GM21528 (cell line): Measurements from ENCODE around the gene VAV2.
"Not testable (repeated sequence)": the region's sequence is repeated elsewhere in the genome, so short reads cannot be mapped to it uniquely, and the experiment has no call there.

Experiments
- ATAC-seq: cut with Tn5 transposase; IDR thresholded peaks from one replicate; pipeline ENCODE4 v1.9.1; 2021; ENCODE audit warnings: mild to moderate bottlenecking, moderate library complexity; ENCODE audit not compliant: unreplicated experiment, low FRiP score

VAV2 gene

GRCh38 chr9:133942206-133942975 lies 49.7 kb downstream of the VAV2 start:
- ATAC-seq = no peak

- ATAC-seq = no peak
Observed at GRCh38 chr9:133939845-133940244, 52.3 kb downstream of the VAV2 start.

GRCh38 chr9:133939171-133939785 lies 52.8 kb downstream of the VAV2 start:
- ATAC-seq = no peak

DNA sequence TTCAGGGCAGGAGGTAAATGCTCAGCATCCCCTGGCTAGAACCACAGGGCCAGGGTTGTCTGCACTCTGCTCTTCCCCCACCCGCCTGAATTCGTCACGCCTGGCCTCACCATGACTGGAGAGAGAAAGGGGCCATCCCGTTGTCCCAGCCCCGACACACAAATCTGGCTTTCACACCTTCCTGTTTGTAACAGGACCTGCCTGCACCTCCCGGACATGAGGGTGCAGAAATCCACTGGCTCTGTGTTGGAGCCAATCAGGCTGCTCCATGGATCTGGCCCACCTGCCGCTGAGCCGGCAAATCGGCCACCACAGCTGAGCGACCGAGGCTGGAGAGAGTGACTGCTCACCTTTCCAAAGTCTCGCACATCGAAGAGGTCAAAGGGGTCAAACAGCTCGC lies 53.4 kb downstream of the VAV2 start:
- no peak for ATAC-seq

- ATAC-seq = no peak
Observed at GRCh38 chr9:133938086-133938485, 54.0 kb downstream of the VAV2 start.

GRCh38 chr9:133937120-133937519 lies 55.0 kb downstream of the VAV2 start:
- no peak for ATAC-seq

DNA sequence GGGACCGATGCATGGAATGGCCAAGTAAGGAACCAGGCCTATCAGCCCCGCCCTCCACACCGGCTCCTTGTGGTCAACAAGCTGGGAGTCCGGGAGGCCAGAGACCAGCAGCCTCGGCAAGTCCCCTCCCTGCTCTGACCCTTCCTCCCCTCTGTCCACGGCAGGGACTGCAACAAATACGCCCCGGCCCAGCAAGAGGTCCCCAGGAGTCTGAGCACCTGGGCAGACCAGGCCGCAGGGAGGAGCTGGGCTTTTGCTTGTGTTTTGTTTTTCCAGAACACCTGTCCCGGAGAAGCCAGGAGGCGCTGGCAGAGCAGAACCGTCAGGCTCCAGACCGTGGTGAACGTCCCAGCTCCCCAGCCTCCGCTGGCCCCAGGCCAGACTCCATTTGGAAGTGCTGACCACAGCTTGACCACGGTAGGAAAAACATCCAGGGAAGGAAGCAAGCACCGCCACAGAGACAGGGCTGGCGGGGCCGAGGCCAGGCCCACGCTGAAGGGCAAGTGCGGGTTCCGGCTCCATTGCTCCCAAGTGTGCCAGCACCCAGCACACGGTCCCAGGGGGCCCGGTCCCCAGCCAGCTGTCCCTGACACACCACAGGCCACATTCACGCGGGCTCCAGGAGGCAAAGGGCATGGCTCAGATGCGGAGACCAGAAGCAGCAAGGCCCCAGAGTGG lies 56.7 kb downstream of the VAV2 start:
- no peak for ATAC-seq

DNA sequence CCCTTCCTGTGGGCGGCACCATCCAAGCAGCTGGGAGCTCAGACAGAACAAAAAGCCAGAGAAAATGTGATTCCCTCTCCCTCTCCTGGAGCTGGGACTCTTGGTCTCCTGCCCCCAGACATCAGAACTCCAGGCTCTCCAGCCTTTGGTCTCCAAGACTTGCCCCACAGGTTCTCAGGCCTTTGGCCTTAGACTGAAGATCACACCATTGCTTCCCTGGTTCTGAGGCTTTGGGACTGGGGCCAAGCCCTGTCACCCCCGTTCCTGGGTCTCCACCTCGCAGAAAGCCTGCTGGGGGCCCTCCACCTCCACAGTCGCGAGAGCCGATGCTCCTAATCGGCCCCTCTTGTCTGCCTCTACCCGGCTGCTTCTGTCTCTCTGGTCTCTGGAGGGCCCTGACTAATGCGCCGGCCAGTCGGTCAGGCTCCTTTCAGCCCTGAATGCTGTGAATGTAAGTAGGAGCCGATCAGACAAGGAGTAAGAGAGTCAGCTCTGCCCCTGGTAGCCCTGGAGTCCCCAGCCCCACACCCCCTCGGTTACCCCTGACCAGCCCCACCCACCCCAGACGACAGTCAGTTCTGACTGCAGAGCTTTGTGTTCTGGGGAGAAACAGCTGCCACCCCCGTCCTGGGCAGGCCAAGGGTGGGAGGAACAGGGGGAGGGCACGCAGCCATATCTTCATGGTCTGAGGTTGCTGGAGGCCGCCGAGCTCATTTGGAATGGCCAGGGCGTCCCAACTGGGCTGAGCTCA lies 57.5 kb downstream of the VAV2 start:
- no peak for ATAC-seq

- ATAC-seq = no peak
Observed at GRCh38 chr9:133933426-133934026, 58.6 kb downstream of the VAV2 start.

DNA sequence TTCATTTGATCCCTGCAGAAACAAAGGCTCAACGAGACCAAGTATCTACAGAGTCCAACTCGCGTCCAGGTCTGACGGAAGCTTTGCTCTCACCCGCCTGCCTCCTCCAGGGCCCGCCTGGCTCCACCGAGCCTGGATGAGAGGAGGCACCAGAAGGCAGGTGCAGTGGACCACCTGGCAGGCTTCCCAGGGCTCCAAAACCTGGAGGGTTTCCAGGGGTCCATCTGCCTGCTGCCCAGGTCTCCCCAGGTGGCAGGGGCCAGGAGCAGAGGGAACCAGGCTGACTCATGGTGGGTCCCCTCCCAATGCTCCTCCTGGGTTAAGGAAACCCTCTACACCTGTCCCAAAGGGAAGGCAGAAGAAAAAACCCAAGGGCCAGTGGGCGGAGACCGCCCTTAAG lies 59.5 kb downstream of the VAV2 start:
- no peak for ATAC-seq

GRCh38 chr9:133932181-133932580 lies 59.9 kb downstream of the VAV2 start:
- ATAC-seq = no peak

DNA sequence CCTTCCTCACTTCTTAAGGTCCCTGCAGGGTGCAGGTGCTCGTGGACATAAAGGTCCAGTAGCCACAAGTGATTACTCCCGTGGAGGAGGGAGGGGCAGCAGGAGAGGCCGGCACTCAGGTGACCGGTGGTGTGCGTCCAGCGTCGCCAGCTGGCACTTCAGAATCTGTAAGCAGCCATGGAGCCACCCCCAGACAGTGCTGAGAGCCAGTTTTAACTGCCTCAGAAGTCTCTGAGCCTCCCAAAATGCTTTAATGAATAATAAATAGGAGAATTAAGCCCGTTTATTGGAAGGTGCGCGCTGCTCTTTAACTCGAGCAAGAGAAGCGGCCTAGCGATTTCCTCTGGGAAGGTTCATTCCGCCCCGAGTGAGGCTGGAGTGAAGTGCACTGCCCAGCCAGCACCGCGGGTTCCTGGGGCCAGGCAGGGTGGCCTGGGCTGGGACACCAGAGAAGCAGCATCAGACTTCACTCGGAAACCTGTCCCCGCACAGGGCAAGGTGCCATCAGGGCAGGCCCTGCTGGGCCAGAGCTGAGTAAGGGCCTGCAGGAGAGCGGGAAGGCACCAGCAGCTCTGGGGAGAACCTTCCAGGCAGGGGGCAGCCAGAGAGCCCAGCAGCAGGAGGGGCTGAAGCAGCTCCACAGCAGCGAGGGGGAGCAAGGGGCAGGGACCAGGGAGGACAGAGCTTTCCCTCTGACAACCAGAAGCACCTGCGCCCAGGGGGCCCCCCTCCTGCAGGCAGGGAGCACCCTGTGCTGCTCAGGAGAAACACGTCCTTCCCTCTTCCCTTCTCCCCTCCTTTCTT lies 61.2 kb downstream of the VAV2 start:
- ATAC-seq = no peak

DNA sequence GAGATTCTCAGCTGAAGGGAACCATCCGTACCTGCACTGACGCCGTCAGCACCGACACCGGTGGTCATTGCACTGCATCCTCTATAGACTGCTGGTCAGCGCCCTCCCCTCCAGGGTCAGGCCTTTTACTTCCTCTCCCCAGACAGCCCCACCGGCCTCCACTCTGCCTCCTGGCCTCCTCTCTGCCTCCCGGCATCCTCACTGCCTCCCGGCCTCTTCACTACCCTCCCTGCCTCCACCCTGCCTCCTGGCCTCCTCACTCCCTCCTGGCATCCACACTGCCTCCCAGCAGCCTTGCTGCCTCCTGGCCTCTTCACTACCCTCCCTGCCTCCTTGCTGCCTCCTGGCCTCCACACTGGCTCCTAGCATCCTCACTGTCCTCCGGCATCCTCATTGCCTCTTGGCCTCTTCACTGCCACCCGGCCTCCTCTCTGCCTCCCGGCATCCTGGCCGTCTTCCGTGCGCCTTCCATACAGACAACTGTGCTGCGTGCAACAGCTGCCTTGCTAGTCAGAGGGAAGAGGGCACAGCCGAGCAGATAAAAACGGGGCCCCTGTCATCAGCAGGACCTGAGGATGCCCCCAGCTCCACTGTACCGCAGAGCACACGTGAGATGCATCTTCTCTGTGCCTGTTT lies 62.0 kb downstream of the VAV2 start:
- no peak for ATAC-seq

DNA sequence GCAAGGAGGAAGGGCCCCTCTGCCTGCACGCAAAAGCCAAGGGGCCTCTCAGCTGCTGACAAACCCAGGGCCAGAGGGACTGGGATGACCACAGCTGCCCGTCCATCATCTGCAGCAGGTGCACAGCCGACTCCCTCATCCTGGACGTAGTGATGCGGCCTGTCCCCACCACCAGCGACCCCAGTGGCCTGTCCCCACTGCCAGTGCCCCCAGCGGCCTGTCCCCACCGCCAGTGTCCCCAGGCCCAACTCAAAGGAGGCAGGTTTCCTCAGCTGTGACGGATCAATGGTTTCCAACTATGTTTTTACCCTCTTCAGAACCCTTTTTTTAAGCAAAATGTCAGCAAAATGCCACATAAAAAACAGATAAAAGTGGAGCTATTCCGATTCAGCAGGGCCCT lies 62.5 kb downstream of the VAV2 start:
- ATAC-seq = no peak

GRCh38 chr9:133928248-133928764 lies 63.8 kb downstream of the VAV2 start:
- ATAC-seq = no peak

DNA sequence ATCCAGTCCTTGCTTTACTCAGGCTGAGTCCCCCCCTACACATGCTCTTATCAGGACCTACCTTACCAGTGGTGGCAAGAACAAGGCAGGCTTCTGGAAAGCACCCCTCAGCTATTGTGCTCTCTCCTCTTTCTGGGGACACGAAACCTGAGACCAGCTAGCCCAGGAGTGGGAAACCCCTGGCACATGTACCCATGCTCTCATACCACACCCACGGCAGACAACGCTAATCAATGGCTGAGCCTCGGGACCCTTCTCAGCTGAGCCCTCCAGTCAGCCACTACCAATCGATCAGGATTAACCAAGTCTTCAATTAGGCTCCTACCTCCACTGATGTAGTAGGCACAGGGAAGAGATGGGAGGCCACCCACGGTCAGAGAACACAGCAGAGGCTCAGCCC lies 65.1 kb downstream of the VAV2 start:
- no peak for ATAC-seq

DNA sequence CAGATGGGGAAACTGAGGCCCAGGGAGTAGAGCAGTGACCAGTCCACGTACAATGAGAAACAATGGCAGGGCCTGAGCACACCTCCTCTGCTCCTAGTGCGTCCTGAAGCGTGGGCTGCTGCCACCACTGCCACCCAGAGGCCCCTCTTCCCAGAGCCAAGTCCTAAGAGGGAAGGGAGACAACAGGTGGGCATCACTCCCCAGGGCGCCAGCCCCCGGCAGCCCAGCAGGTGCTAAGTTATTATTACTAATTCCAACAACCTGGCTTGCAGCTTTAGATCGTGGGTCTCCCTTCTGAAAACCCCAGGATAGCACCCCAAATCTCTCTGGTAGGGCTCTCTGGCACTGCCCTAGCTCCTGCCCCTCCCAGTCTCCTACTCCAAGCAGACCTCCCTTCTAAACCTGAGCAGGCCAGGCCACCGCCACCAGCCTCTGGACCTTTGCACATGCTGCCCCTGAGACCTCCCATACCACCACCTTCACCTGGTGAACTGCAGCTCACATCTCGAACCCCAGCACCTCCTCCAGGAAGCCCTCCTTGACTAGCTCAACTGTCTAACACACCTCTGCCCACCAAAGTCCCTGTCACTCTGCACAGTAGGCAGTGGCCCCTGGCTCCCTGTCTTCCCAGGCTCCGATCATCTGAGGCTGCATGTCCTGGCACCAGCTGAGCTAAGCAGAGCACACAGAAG lies 65.8 kb downstream of the VAV2 start:
- no peak for ATAC-seq

DNA sequence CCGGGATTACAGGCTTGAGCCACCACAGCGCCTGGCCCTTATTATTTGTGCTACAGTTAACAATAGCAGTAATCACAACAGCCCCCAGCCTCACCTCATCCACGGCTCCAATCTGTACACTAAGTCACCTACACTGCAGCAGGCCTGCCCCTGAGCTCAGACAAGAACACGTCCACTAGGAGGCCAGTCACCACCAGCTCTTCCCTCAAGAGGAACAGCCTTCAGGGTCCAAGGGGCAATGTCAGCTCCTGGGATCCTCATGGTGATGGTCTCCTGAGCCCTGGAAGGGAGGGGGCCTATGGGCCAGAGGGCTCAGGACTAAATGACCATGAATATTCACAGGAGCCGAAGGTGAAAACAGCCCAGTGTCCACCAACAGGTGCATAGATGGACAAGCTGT lies 67.7 kb downstream of the VAV2 start:
- no peak for ATAC-seq

DNA sequence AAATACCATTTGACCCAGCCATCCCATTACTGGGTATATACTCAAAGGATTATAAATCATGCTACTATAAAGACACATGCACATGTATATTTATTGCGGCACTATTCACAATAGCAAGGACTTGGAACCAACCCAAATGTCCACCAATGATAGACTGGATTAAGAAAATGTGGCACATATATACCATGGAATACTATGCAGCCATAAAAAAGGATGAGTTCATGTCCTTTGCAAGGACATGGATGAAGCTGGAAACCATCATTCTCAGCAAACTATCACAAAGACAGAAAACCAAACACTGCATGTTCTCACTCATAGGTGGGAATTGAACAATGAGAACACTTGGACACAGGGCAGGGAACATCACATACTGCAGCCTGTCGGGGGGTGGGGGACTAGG lies 68.5 kb downstream of the VAV2 start:
- ATAC-seq = not testable (repeated sequence)
